GM18870 (cell line): Measurements from ENCODE around the gene MPP3.

Experiments
- ATAC-seq: cut with Tn5 transposase; IDR thresholded peaks from one replicate; pipeline ENCODE4 v1.9.1; 2021; ENCODE audit warnings: moderate library complexity; ENCODE audit not compliant: unreplicated experiment

MPP3 gene

GRCh38 chr17:43779145-43780125 lies 53.5 kb downstream of the MPP3 start:
- ATAC-seq = no peak

GRCh38 chr17:43778337-43779144 lies 54.4 kb downstream of the MPP3 start, which contains the start of gene DUSP3:
DUSP3 (minus strand) TSS chr17:43778977; CDS start chr17:43778924, 53 bp downstream.
- no peak for ATAC-seq

GRCh38 chr17:43774304-43775250 lies 58.4 kb downstream of the MPP3 start:
- ATAC-seq = no peak

DNA sequence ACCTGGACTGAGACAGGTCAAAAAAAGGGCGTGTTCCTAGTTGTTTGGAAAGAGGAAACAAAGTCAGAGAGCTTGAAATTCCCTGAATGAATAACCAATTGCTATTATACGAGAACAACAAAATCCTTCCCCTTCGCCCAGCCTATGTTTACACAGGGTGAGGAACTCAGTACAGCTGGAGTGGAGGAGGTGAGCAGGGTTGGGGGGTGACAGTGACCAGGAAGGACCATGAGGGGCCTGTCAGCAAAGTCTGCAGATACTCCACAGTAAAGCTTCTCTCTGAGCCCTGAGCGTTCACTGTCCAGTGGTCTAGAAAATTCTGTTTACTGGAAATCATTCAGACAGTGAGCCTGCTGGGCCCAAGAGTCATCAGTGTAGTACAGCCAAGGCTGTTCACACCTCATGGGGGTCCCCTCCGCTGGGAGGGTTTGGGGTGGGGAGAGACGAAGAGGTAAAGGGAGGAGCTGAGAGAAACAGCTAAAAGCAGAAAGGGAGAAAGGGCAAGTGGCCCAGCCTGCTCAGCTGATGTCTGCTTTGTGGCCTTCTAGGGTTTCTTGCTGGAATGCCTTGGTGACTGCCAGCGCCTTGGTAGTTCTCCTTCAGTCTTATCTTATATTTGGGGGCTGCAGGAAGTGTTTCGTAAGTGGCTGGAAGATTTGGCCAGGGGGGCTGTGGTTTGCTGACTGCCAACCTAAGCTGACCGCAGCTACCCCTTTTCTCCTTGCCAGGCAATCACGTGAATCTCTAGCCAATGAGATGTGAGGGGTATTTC lies 59.9 kb downstream of the MPP3 start:
- no peak for ATAC-seq

DNA sequence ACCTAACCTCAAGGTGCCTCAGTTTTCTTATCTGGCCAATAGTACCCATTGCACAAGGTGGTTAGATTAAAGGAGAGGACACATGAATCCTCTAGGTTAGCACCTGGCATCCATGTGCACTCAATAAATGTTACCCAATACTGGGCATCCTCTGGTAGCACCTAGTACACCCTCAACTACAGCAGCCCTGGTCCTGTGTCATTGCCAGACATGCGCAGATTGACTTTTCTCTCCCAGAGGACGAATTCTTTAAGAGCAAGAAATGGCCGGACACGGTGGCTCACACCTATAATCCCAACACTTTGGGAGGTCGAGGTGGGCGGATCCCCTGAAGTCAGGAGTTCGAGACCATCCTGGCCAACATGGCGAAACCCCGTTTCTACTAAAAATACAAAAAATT lies 61.5 kb downstream of the MPP3 start:
- ATAC-seq = no peak

GRCh38 chr17:43770957-43771356 lies 62.0 kb downstream of the MPP3 start:
- ATAC-seq = no peak

DNA sequence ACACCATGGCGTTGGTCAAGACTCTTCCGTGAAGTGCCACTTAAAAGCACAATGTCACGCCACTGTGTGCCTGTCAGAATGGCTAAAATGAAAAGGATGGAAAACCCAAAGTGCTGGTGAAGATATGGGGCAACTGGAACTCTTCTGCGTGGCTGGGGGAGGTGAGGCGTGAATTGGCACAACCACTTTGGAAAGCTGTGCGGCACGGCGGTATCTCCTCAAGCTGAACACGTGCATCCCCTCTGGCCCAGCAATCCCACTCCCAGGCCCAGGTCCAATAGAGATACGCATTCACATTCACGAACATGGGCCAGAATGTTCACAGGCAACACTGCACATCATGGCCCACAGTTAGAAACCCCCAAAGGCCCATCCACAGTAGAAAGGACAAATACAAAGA lies 63.1 kb downstream of the MPP3 start:
- no peak for ATAC-seq

- no peak for ATAC-seq
Observed at GRCh38 chr17:43769426-43769825, 63.5 kb downstream of the MPP3 start.

DNA sequence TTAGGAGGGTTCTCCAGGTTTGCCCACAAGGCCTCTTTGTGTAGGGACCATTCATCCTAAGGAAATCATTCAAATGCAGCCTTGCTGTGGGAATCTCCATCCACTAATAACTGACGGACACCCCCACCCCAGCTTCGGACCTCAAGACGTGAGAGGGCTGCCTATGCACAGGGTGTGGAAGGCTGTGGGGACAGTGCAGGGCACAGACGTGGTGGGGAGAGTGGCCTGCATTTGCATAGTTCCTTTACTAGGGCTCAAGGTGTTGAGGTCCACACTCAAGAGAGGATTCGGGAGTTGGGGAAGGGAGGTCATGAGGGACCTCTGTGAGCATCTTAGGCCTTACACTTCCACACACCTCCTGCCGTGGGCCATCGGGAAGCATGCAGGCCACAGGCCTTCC lies 64.0 kb downstream of the MPP3 start:
- ATAC-seq = no peak

GRCh38 chr17:43768382-43768781 lies 64.6 kb downstream of the MPP3 start:
- ATAC-seq = no peak

GRCh38 chr17:43767713-43768059 lies 65.3 kb downstream of the MPP3 start:
- no peak for ATAC-seq

GRCh38 chr17:43767053-43767712 lies 65.8 kb downstream of the MPP3 start:
- ATAC-seq = no peak

DNA sequence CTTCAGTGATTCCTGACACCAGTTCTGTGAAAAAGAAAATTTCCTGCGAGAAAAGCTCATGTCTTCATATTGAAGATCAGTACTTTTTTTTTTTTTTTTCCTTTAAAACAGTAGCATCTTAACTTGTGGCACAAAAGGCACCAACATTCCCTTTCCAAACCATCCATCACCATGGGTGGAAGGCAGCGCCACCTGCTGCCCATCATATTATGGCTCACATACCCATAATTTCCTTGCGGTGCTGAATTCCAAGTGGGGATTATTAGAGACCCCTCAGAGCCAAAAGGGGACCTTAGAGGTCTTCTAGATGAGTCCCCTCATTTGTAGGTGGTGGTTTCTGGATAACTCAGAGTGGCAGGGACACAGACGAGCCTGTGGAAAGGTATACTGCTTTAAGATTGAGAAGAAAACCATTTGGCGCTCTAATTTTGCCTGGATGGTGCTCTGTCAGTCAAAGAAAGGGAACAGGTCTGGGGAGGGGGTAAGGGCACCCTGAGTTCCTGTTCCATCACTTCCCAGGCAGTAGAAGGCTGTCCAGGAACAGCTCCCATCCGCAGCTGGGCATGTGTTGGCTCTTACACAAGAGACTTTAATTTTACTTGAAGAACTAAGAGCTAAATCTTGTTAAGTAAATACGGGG lies 66.4 kb downstream of the MPP3 start:
- no peak for ATAC-seq

DNA sequence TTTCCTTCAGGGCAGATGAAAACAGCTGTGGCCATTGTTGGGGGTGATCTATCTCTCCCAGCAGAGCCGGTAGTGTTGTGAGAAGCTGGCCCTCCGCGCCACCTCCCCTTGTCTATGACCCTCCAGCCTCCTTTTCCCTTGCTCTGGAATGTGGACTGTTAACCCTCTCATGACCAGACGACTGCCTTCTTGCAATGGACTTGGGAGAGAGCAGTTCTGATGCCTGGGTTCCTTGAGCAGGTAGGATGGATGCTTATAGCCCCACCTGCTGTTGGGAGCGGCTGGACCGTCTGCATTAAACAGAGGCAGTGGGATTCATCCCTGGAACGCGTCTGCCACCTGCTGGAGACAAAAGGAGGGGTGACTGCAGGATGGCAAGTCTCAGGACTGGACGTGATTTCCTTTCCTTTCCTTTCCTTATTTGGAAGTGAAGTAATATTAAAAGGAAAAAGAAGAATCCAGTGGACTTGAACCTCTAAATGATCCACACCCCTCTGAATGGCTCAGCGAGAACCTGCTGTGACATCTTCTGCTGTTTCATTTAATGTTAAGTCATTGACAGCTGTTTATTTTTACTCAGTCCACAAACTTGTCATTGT lies 72.6 kb downstream of the MPP3 start:
- ATAC-seq = no peak

DNA sequence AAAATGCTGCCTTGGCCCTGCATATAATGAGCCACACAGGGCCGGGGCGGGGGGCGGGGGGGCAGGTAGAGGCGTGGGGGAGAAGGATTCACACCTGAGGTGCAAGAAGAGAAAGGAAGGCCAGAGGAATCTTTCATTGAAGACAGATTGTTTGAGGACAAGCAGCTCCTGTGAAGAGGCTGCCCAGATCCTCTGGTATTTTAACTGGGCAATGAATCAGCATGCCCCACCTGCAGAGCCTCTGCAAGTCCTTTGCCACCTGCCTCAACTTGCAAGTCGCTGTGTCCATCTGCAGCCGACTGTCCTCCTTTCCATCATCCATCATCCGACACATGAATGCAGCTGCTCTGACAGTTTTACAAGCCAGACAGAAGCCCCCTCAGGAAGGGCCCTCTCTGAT lies 73.1 kb downstream of the MPP3 start:
- ATAC-seq = no peak

- ATAC-seq = no peak
Observed at GRCh38 chr17:43758497-43759174, 74.3 kb downstream of the MPP3 start, which contains the start of gene SOST. SOST (minus strand) TSS chr17:43758791; CDS start chr17:43758741, 50 bp downstream.

DNA sequence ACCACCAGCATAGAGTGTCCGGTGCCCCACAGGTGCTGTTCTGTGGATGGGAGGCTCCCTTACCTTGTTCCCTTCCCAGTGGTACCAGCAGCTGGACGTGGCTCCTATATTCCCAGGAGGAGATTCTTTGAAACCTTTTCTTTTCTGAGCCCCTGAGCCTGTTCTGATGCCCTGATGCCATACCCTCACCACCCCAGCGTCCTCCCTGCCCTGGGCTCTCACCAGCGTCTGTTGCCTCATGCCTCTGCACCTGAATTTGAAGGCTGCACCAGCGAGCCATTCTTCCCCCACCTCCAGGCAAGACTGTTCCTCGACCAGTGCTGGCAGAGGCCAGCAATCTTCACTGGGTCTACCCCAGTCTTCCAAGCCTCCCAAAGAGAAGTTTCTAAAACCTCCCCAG lies 74.9 kb downstream of the MPP3 start:
- no peak for ATAC-seq

DNA sequence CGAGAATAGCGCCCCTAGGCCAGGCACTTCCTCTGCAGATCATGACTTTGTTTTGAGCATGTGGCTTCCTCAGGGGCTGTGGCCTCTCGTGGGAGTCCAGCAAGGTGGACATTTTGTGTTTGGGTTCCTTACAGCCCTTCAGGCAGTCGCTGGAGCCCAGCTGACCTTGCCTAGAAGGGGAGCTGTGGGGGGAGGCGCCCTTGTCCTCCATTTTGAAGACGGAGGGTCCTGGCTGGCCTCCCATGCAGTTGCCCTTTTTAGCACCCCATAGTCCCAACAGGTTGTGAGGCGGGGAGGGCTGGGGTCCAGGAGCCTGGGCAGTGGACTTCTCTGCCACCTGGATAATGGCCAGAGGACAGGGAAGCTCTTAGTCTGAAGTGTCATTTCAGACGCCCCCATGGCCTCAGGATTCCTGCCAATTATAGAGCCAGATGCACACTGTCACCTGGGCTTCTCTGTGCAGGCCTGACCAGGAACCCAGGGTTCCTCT lies 75.7 kb downstream of the MPP3 start:
- ATAC-seq = no peak
